OCI-LY1 (cell line): Measurements from ENCODE around the gene IQSEC3.

Source experiments
- H2AFZ ChIP-seq: fragments of 200-600 bp; sonication (generic), shearing (Covaris generic); 2 replicates; pipeline ENCODE4 v1.6.0; 2014; ENCODE audit warnings: antibody characterized with exemption, mild to moderate bottlenecking, low read length
- H3F3A ChIP-seq: fragments of 200-600 bp; sonication (generic), shearing (Covaris generic); 2 replicates; pipeline ENCODE4 v1.6.0; 2014; ENCODE audit warnings: mild to moderate bottlenecking, antibody characterized with exemption, low read length, moderate library complexity; ENCODE audit not compliant: insufficient read depth
- H3K27ac ChIP-seq: fragments of 200-600 bp; sonication (generic); 2 replicates; pipeline ENCODE4 v1.5.1; 2014; ENCODE audit warnings: low read length, mixed run types, mild to moderate bottlenecking, low read depth; ENCODE audit not compliant: poor library complexity, severe bottlenecking
- H3K27me3 ChIP-seq: fragments of 200-600 bp; sonication (generic); 2 replicates; pipeline ENCODE4 v1.6.0; 2014; ENCODE audit warnings: antibody characterized with exemption, mild to moderate bottlenecking, low read length, moderate library complexity; ENCODE audit not compliant: insufficient read depth
- H3K36me3 ChIP-seq: fragments of 200-600 bp; sonication (generic); 2 replicates; pipeline ENCODE4 v1.6.1; 2014; ENCODE audit warnings: mild to moderate bottlenecking, antibody characterized with exemption, low read length, moderate library complexity, mixed read lengths; ENCODE audit not compliant: insufficient read depth
- H3K4me1 ChIP-seq: fragments of 200-600 bp; sonication (generic); 2 replicates; pipeline ENCODE4 v1.5.1; 2014; ENCODE audit warnings: mild to moderate bottlenecking, low read length, moderate library complexity; ENCODE audit not compliant: insufficient read depth, severe bottlenecking
- H3K4me2 ChIP-seq: fragments of 200-600 bp; sonication (generic), shearing (Covaris generic); 2 replicates; pipeline ENCODE4 v1.6.1; 2014; ENCODE audit warnings: low read length
- H3K4me3 ChIP-seq: fragments of 200-600 bp; sonication (generic); 2 replicates; pipeline ENCODE4 v1.5.1; 2014; ENCODE audit warnings: low read length, low read depth, mild to moderate bottlenecking, mixed read lengths; ENCODE audit not compliant: poor library complexity, severe bottlenecking
- H3K79me2 ChIP-seq: fragments of 200-600 bp; shearing (Covaris generic); 2 replicates; pipeline ENCODE4 v1.6.1; 2016; ENCODE audit warnings: mixed run types, low read length, mixed read lengths; ENCODE audit not compliant: insufficient read depth
- H3K9ac ChIP-seq: fragments of 200-600 bp; sonication (generic), shearing (Covaris generic); 2 replicates; pipeline ENCODE4 v1.6.1; 2014; ENCODE audit warnings: mild to moderate bottlenecking, low read length, mixed read lengths
- H3K9me2 ChIP-seq: fragments of 200-600 bp; sonication (generic), shearing (Covaris generic); 2 replicates; pipeline ENCODE4 v1.6.1; 2014; ENCODE audit warnings: low read depth, mild to moderate bottlenecking, low read length, mixed read lengths
- H3K9me3 ChIP-seq: fragments of 200-600 bp; shearing (Covaris generic); 2 replicates; pipeline ENCODE4 v1.6.1; 2014; ENCODE audit warnings: low read length, mixed read lengths
- H4K20me1 ChIP-seq: fragments of 200-600 bp; sonication (generic), shearing (Covaris generic); 2 replicates; pipeline ENCODE4 v1.6.0; 2016; ENCODE audit warnings: mild to moderate bottlenecking, low read length; ENCODE audit not compliant: insufficient read depth
- EZH2 ChIP-seq: fragments of 200-600 bp; sonication (generic), shearing (Covaris generic); IDR thresholded peaks from 2 replicates; pipeline ENCODE4 v1.8.0; 2017; ENCODE audit warnings: borderline replicate concordance, mixed run types, mild to moderate bottlenecking, antibody characterized with exemption, low read length, moderate library complexity, mixed read lengths
- TF ChIP-seq, protein P1 (sequence below): fragments of 200-600 bp; sonication (generic), shearing (Covaris generic); IDR thresholded peaks from 2 replicates; pipeline ENCODE4 v1.5.1; 2017; ENCODE audit warnings: mild to moderate bottlenecking, antibody characterized with exemption, low read length, moderate library complexity, mixed read lengths

The IQSEC3 gene

GRCh38 chr12:154058-154457 is 87.5 kb downstream of the IQSEC3 start:
- H3K27ac ChIP-seq, result no peak overlapping the region
- no peak overlapping the region for H2AFZ ChIP-seq
- H3K27me3 ChIP-seq, result peaks cover 9% of the 10 kb centered on the region; the same call in 1 of the 2 replicates
- H3K4me1 ChIP-seq, result no peaks in the 10 kb centered on the region
- no peaks in the 10 kb centered on the region for H3K79me2 ChIP-seq
- H3F3A ChIP-seq, result no peaks in the 10 kb centered on the region
- no peaks in the 10 kb centered on the region for H3K36me3 ChIP-seq
- no peak overlapping the region for H3K9ac ChIP-seq
- TF ChIP-seq, protein P1, sequence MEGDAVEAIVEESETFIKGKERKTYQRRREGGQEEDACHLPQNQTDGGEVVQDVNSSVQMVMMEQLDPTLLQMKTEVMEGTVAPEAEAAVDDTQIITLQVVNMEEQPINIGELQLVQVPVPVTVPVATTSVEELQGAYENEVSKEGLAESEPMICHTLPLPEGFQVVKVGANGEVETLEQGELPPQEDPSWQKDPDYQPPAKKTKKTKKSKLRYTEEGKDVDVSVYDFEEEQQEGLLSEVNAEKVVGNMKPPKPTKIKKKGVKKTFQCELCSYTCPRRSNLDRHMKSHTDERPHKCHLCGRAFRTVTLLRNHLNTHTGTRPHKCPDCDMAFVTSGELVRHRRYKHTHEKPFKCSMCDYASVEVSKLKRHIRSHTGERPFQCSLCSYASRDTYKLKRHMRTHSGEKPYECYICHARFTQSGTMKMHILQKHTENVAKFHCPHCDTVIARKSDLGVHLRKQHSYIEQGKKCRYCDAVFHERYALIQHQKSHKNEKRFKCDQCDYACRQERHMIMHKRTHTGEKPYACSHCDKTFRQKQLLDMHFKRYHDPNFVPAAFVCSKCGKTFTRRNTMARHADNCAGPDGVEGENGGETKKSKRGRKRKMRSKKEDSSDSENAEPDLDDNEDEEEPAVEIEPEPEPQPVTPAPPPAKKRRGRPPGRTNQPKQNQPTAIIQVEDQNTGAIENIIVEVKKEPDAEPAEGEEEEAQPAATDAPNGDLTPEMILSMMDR, result no peak
- no peak for TF ChIP-seq EZH2
- H3K9me3 ChIP-seq, result no peaks in the 10 kb centered on the region
- no peak overlapping the region for H3K4me3 ChIP-seq
- no peak overlapping the region for H3K4me2 ChIP-seq
- no peaks in the 10 kb centered on the region for H3K9me2 ChIP-seq
- H4K20me1 ChIP-seq, result no peaks in the 10 kb centered on the region

GRCh38 chr12:155006-155405 is 88.4 kb downstream of the IQSEC3 start:
- H3K36me3 ChIP-seq, result no peaks in the 10 kb centered on the region
- no peaks in the 10 kb centered on the region for H3K79me2 ChIP-seq
- TF ChIP-seq, protein P1, result no peak
- TF ChIP-seq EZH2, result no peak
- no peak overlapping the region for H3K4me3 ChIP-seq
- no peaks in the 10 kb centered on the region for H3F3A ChIP-seq
- no peaks in the 10 kb centered on the region for H4K20me1 ChIP-seq
- H3K27me3 ChIP-seq, result peaks cover 9% of the 10 kb centered on the region; the same call in 1 of the 2 replicates
- H3K27ac ChIP-seq, result no peak overlapping the region
- H3K9me3 ChIP-seq, result no peaks in the 10 kb centered on the region
- H3K9me2 ChIP-seq, result no peaks in the 10 kb centered on the region
- no peak overlapping the region for H3K4me2 ChIP-seq
- H3K9ac ChIP-seq, result no peak overlapping the region
- no peaks in the 10 kb centered on the region for H3K4me1 ChIP-seq
- no peak overlapping the region for H2AFZ ChIP-seq

GRCh38 chr12:155646-156045 is 89.1 kb downstream of the IQSEC3 start:
- no peak overlapping the region for H3K9ac ChIP-seq
- no peaks in the 10 kb centered on the region for H3F3A ChIP-seq
- no peak for TF ChIP-seq EZH2
- TF ChIP-seq, protein P1, result no peak
- no peaks in the 10 kb centered on the region for H3K9me2 ChIP-seq
- no peak overlapping the region for H3K4me3 ChIP-seq
- no peak overlapping the region for H3K4me2 ChIP-seq
- H3K27me3 ChIP-seq, result peaks cover 11% of the 10 kb centered on the region; the same call in 1 of the 2 replicates
- H3K9me3 ChIP-seq, result no peaks in the 10 kb centered on the region
- H3K79me2 ChIP-seq, result no peaks in the 10 kb centered on the region
- H3K4me1 ChIP-seq, result no peaks in the 10 kb centered on the region
- no peak overlapping the region for H2AFZ ChIP-seq
- H4K20me1 ChIP-seq, result no peaks in the 10 kb centered on the region
- no peak overlapping the region for H3K27ac ChIP-seq
- H3K36me3 ChIP-seq, result no peaks in the 10 kb centered on the region
